Vagina (tissue), 2 donors: Measurements from ENCODE around the gene HOXD12.

Source experiments
- CTCF ChIP-seq, 3 experiments: fragments of 450-650 bp in 2 of 3; fragments of 200-600 bp in 1 of 3; sonication (generic) in 1 of 3; IDR thresholded peaks; one replicate each; pipeline ENCODE4 v1.5.1; 2017 to 2019; ENCODE audit warnings: antibody characterized with exemption in 3 of 3, mild to moderate bottlenecking in 2 of 3, moderate library complexity in 2 of 3
- POLR2A ChIP-seq, 2 donors: fragments of 450-650 bp; IDR thresholded peaks; one replicate each; pipeline ENCODE4 v1.6.1; 2017; ENCODE audit warnings: antibody characterized with exemption in 2 of 2, mild to moderate bottlenecking in 2 of 2, moderate library complexity in 2 of 2

- TF ChIP-seq CTCF (IDR thresholded peaks at IDR 0.05) (no peak), POLR2A (IDR thresholded peaks at IDR 0.05) (no peak)
Measured at GRCh38 chr2:176109192-176109901, 9.8 kb downstream of the HOXD12 start.
